H1 (cell line): Measurements from ENCODE around the gene EFEMP2. TPM values are rescaled to one million over a fixed set of nuclear protein-coding genes. Genes with fewer than 3 reads are reported as not detected.
A peak's percentile ranks its signal among the peaks of the same experiment; 100 is the strongest.

Source experiments
- ASH2L ChIP-seq: fragments of 200-600, 300-600 bp; sonication (generic); IDR thresholded peaks from one replicate; pipeline ENCODE4 v1.7.1; 2017; ENCODE audit warnings: low read length
- BACH1 ChIP-seq: IDR thresholded peaks from 2 replicates; pipeline ENCODE4 v1.6.1; 2012; ENCODE audit warnings: low read length, improper control_type of control experiment
- CBX8 ChIP-seq: fragments of 300-800, 300-1000 bp; sonication (generic); IDR thresholded peaks from 2 replicates; pipeline ENCODE4 v1.7.1; 2016; ENCODE audit warnings: low read depth, low read length, borderline replicate concordance
- CHD1 ChIP-seq: IDR thresholded peaks from 2 replicates; pipeline ENCODE4 v1.6.1; 2012; ENCODE audit warnings: low read depth, low read length, improper control_type of control experiment
- CREB1 ChIP-seq: IDR thresholded peaks from 2 replicates; pipeline ENCODE4 v1.6.1; 2012; ENCODE audit warnings: inconsistent platforms
- CTBP2 ChIP-seq: IDR thresholded peaks from 2 replicates; pipeline ENCODE4 v1.7.0; 2011; ENCODE audit warnings: borderline replicate concordance, mild to moderate bottlenecking, moderate library complexity, mixed read lengths, low read length; ENCODE audit not compliant: insufficient read depth, insufficient read length
- HDAC2 ChIP-seq, 2 experiments: fragments of 300-600 bp in 1 of 2; sonication (generic) in 1 of 2; IDR thresholded peaks; 2 replicates each; pipeline ENCODE4 v1.6.1; 2011 to 2012; ENCODE audit warnings: low read depth in 2 of 2, low read length in 2 of 2, mild to moderate bottlenecking in 2 of 2, moderate library complexity in 2 of 2, borderline replicate concordance in 1 of 2, inconsistent platforms in 1 of 2
- JUN ChIP-seq: IDR thresholded peaks from 2 replicates; pipeline ENCODE4 v1.6.1; 2011; ENCODE audit warnings: low read depth, mild to moderate bottlenecking, improper control_type of control experiment, low read length
- JUND ChIP-seq: IDR thresholded peaks from 2 replicates; pipeline ENCODE4 v1.6.1; 2011; ENCODE audit warnings: mild to moderate bottlenecking, improper control_type of control experiment, low read length
- KDM4A ChIP-seq: IDR thresholded peaks from one replicate; pipeline ENCODE4 v1.7.1; 2012; ENCODE audit warnings: low read depth, mild to moderate bottlenecking, moderate library complexity, low read length, inconsistent platforms; ENCODE audit not compliant: severe bottlenecking
- MAFK ChIP-seq: IDR thresholded peaks from 2 replicates; pipeline ENCODE4 v1.6.1; 2012; ENCODE audit warnings: low read depth, mild to moderate bottlenecking, improper control_type of control experiment, low read length
- NRF1 ChIP-seq: IDR thresholded peaks from 2 replicates; pipeline ENCODE4 v1.6.1; 2011; ENCODE audit warnings: mild to moderate bottlenecking, low read depth, low read length, improper control_type of control experiment
- PHF8 ChIP-seq: fragments of 200-600 bp; sonication (generic); conservative IDR thresholded peaks from 2 replicates; pipeline ENCODE4 v1.7.1; 2012; ENCODE audit warnings: low read depth, mild to moderate bottlenecking, inconsistent platforms, low read length, moderate library complexity
- POLR2A ChIP-seq, 2 experiments: IDR thresholded peaks; 1 replicate in 1 of 2; 2 replicates in 1 of 2; pipeline ENCODE4 v1.6.1; 2011; ENCODE audit warnings: low read depth in 2 of 2, low read length in 2 of 2, mild to moderate bottlenecking in 2 of 2; ENCODE audit errors: control extremely low read depth in 1 of 2
- RAD21 ChIP-seq, 2 experiments: IDR thresholded peaks in 1 of 2; conservative IDR thresholded peaks in 1 of 2; 2 replicates each; pipeline ENCODE4 v1.6.1; 2011; ENCODE audit warnings: low read depth in 2 of 2, low read length in 2 of 2, improper control_type of control experiment in 1 of 2, inconsistent platforms in 1 of 2, mild to moderate bottlenecking in 1 of 2, moderate library complexity in 1 of 2
- RNF2 ChIP-seq: fragments of 200-900, 300-1000 bp; sonication (generic); IDR thresholded peaks from 2 replicates; pipeline ENCODE4 v1.7.1; 2016; ENCODE audit warnings: borderline replicate concordance, low read depth, mild to moderate bottlenecking, antibody characterized with exemption, low read length; ENCODE audit not compliant: poor library complexity, severe bottlenecking; ENCODE audit errors: missing control alignments
- SP4 ChIP-seq: IDR thresholded peaks from 2 replicates; pipeline ENCODE4 v1.6.1; 2012; ENCODE audit warnings: low read length, inconsistent platforms
- SRF ChIP-seq: IDR thresholded peaks from 2 replicates; pipeline ENCODE4 v1.6.1; 2011; ENCODE audit warnings: mild to moderate bottlenecking, low read depth, low read length, moderate library complexity
- TAF1 ChIP-seq: IDR thresholded peaks from 2 replicates; pipeline ENCODE4 v1.6.1; 2011; ENCODE audit warnings: mild to moderate bottlenecking, low read depth, low read length
- polyA plus RNA-seq, 7 experiments: library from polyadenylated mRNA; depleted of rRNA in 3 of 7; stranded (reverse) in 5 of 7; unstranded in 2 of 7; fragments of >200 nt in 5 of 7; fragments of 200-250 nt in 2 of 7; gene quantifications; 1 replicate in 5 of 7; 2 replicates in 1 of 7; 4 replicates in 1 of 7; pipeline versions ENCODE4 v1.2.1 to v1.2.3, GENCODE V29; 2011 to 2013; ENCODE audit warnings: missing spikeins in 2 of 7, mixed read lengths in 2 of 7
- total RNA-seq: library from RNA; stranded (reverse); fragmentation: NEBNext Ultra II Directional; extraction: Animal tissue kit (Norgen Biotek cat#: 25700); gene quantifications from 2 replicates; pipeline ENCODE4 v1.2.1, GENCODE V29; 2021
- TF ChIP-seq, protein P1 (sequence below): IDR thresholded peaks from 2 replicates; pipeline ENCODE4 v1.6.1; 2011; ENCODE audit warnings: low read depth, mild to moderate bottlenecking, low read length; ENCODE audit not compliant: insufficient read depth
- TF ChIP-seq, protein P2 (sequence below): IDR thresholded peaks from 2 replicates; pipeline ENCODE4 v1.6.1; 2011; ENCODE audit warnings: low read length, improper control_type of control experiment
- TF ChIP-seq, protein P3 (sequence below): IDR thresholded peaks from 2 replicates; pipeline ENCODE4 v1.6.1; 2012; ENCODE audit warnings: inconsistent platforms

The EFEMP2 gene
- total and polyA plus RNA-seq, 2 of the 8 experiments (the other 6 are each of a cell fraction or from before 2014, with no cell fraction given) = 8.8 to 17.2 TPM

DNA sequence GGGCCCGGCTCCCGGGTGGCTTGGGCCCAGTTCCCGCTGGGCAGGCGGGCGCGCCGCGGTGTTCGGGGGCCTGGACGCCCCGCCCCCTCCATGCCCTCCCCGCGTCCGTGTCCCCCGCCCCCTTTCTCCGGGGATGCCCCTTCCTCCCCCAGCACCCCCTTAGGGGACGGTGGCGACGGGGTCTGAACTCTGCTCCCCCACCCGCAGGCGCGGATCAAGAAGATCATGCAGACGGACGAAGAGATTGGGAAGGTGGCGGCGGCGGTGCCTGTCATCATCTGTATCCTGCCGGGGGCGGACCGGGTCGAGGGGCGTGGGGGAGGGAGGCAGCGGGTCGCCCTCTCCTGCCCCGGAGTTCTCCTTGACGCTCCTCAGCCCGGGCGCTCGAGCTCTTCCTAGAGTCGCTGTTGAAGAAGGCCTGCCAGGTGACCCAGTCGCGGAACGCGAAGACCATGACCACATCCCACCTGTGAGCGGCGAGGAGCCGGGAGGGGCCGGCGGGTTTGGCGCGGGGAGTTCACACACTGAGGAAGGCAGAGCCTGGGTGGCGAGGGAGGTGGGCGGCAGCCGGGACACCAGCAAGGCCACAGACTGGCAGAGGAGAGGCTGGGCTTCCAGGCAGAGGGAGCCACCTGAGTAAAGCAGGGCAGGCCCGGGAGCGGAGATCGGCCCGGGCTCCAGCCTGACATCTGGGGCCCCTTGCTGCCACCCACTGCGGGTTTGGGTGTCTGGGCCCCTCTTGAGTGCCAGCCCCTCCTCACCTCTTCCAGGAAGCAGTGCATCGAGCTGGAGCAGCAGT, 47.2 kb upstream of the EFEMP2 start (continued):
- TF ChIP-seq, protein P1, sequence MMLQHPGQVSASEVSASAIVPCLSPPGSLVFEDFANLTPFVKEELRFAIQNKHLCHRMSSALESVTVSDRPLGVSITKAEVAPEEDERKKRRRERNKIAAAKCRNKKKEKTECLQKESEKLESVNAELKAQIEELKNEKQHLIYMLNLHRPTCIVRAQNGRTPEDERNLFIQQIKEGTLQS = no peak
- TF ChIP-seq CREB1 (0 out of 2 replicates have a peak, but pooled peaks have one; percentile 4), BACH1 (no peak), NRF1 (no peak), RNF2 (no peak), CTBP2 (no peak), ASH2L (peak; percentile 46), KDM4A (peak; percentile 53), CHD1 (no peak), SRF (no peak), SP4 (no peak), HDAC2 (IDR thresholded peaks at IDR 0.05; ENCODE audit: borderline replicate concordance in 1 of 2, low read depth in 2 of 2, low read length in 2 of 2) (0 out of 4 replicates have a peak, but pooled peaks of 1 of the 2 experiments have one; percentile 16), TAF1 (no peak), CBX8 (no peak), POLR2A (IDR thresholded peaks at IDR 0.05; ENCODE audit: control extremely low read depth in 1 of 2, low read depth in 2 of 2, low read length in 2 of 2) (no peak), MAFK (no peak), RAD21 (IDR thresholded peaks at IDR 0.05 in 1 of 2, conservative IDR thresholded peaks at IDR 0.05 in 1 of 2; ENCODE audit: low read depth in 2 of 2, low read length in 2 of 2) (no peak), PHF8 (peak; percentile 52; the same call in 1 of the 2 replicates), JUN (no peak), JUND (no peak)
- TF ChIP-seq, protein P2, sequence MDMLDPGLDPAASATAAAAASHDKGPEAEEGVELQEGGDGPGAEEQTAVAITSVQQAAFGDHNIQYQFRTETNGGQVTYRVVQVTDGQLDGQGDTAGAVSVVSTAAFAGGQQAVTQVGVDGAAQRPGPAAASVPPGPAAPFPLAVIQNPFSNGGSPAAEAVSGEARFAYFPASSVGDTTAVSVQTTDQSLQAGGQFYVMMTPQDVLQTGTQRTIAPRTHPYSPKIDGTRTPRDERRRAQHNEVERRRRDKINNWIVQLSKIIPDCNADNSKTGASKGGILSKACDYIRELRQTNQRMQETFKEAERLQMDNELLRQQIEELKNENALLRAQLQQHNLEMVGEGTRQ = no peak
- TF ChIP-seq, protein P3, sequence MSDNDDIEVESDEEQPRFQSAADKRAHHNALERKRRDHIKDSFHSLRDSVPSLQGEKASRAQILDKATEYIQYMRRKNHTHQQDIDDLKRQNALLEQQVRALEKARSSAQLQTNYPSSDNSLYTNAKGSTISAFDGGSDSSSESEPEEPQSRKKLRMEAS = no peak
